GM23338 (cell line): Measurements from ENCODE around the gene KLHDC9. TPM values are rescaled to one million over a fixed set of nuclear protein-coding genes. Genes with fewer than 3 reads are reported as not detected.

Source experiments
- ATAC-seq: fragments of 200-7000 bp; cut with Tn5 transposase; 3 replicates; pipeline ENCODE4 v1.9.1; 2020
- DNase-seq: peaks from one replicate; pipeline ENCODE4 v3.0.0-alpha.2; 2015; ENCODE audit warnings: low spot score
- H2AFZ ChIP-seq: fragments of 200-600 bp; sonication (generic); 2 replicates; pipeline ENCODE4 v1.8.0; 2016; ENCODE audit warnings: antibody characterized with exemption, mild to moderate bottlenecking, moderate library complexity
- H3F3A ChIP-seq: fragments of 200-600 bp; sonication (generic); replicated peaks from 2 replicates; pipeline ENCODE4 v1.8.0; 2017; ENCODE audit warnings: antibody characterized with exemption, mixed run types, low read depth
- H3K27ac ChIP-seq: fragments of 200-600 bp; sonication (generic); 2 replicates; pipeline ENCODE4 v1.6.1; 2016; ENCODE audit warnings: low read depth
- H3K27me3 ChIP-seq: fragments of 200-600 bp; sonication (generic); 2 replicates; pipeline ENCODE4 v1.8.0; 2016; ENCODE audit warnings: mild to moderate bottlenecking, mixed run types, moderate library complexity; ENCODE audit not compliant: insufficient read depth
- H3K36me3 ChIP-seq: fragments of 200-600 bp; sonication (generic); 2 replicates; pipeline ENCODE4 v1.8.0; 2016; ENCODE audit warnings: mild to moderate bottlenecking; ENCODE audit not compliant: insufficient read depth
- H3K4me1 ChIP-seq: fragments of 200-600 bp; sonication (generic); 2 replicates; pipeline ENCODE4 v1.8.0; 2016; ENCODE audit warnings: mild to moderate bottlenecking, moderate library complexity; ENCODE audit not compliant: insufficient read depth
- H3K4me2 ChIP-seq: fragments of 200-600 bp; sonication (generic); 2 replicates; pipeline ENCODE4 v1.7.1; 2017; ENCODE audit warnings: mixed run types
- H3K4me3 ChIP-seq: fragments of 200-600 bp; sonication (generic); 2 replicates; pipeline ENCODE4 v1.6.1; 2016; ENCODE audit warnings: mixed run types
- H3K79me2 ChIP-seq: fragments of 200-600 bp; sonication (generic); replicated peaks from 2 replicates; pipeline ENCODE4 v1.8.0; 2017; ENCODE audit warnings: mild to moderate bottlenecking; ENCODE audit not compliant: insufficient read depth
- H3K9me2 ChIP-seq: fragments of 200-600 bp; sonication (generic); 2 replicates; pipeline ENCODE4 v1.8.0; 2017; ENCODE audit not compliant: insufficient read depth
- H4K20me1 ChIP-seq: fragments of 200-600 bp; sonication (generic); replicated peaks from 2 replicates; pipeline ENCODE4 v1.8.0; 2017; ENCODE audit warnings: mild to moderate bottlenecking; ENCODE audit not compliant: insufficient read depth
- H3K27ac Mint-ChIP-seq: 2 replicates; pipeline ENCODE4 v1.8.0; 2020; ENCODE audit warnings: inconsistent platforms, mild to moderate bottlenecking, moderate library complexity, mixed read lengths
- H3K27me3 Mint-ChIP-seq: 3 replicates; pipeline ENCODE4 v1.8.0; 2022; ENCODE audit warnings: low read depth, mild to moderate bottlenecking, moderate library complexity, mixed read lengths, inconsistent platforms; ENCODE audit not compliant: insufficient read depth, poor library complexity
- H3K36me3 Mint-ChIP-seq: 3 replicates; pipeline ENCODE4 v1.8.0; 2021; ENCODE audit warnings: low read depth, mild to moderate bottlenecking, inconsistent platforms, moderate library complexity, mixed read lengths
- H3K4me1 Mint-ChIP-seq: 3 replicates; pipeline ENCODE4 v1.8.0; 2020; ENCODE audit warnings: mild to moderate bottlenecking, inconsistent platforms, mixed read lengths
- H3K4me3 Mint-ChIP-seq: 3 replicates; pipeline ENCODE4 v1.8.0; 2021; ENCODE audit warnings: moderate library complexity, mild to moderate bottlenecking, inconsistent platforms, mixed read lengths
- H3K9me3 Mint-ChIP-seq: 3 replicates; pipeline ENCODE4 v1.8.0; 2020; ENCODE audit warnings: moderate library complexity, mild to moderate bottlenecking, inconsistent platforms, mixed read lengths
- CREB1 ChIP-seq: fragments of 250-450 bp; sonication (Bioruptor Pico); IDR thresholded peaks from 2 replicates; pipeline ENCODE4 v1.5.0; 2020; ENCODE audit warnings: low read depth, mild to moderate bottlenecking, moderate library complexity
- EZH2phosphoT487 ChIP-seq: fragments of 200-600 bp; sonication (generic); IDR thresholded peaks from one replicate; pipeline ENCODE4 v1.8.1; 2018; ENCODE audit warnings: antibody characterized with exemption; ENCODE audit not compliant: unreplicated experiment
- JUNB ChIP-seq: IDR thresholded peaks from one replicate; pipeline ENCODE4 v1.6.1; 2016; ENCODE audit warnings: antibody characterized with exemption; ENCODE audit not compliant: unreplicated experiment
- STAT1 ChIP-seq: IDR thresholded peaks from one replicate; pipeline ENCODE4 v1.6.1; 2016; ENCODE audit warnings: antibody characterized with exemption; ENCODE audit not compliant: unreplicated experiment
- ZNF331 ChIP-seq: fragments of 250-450 bp; sonication (Bioruptor Pico); IDR thresholded peaks from 2 replicates; pipeline ENCODE4 v1.5.0; 2020; ENCODE audit warnings: low read depth, mild to moderate bottlenecking, moderate library complexity
- polyA plus RNA-seq: library from polyadenylated mRNA; unstranded; fragments of >200 nt; fragmentation: Nextera tagmentation; extraction: Ambion mirVana; gene quantifications from 2 replicates; pipeline ENCODE4 v1.2.1, GENCODE V29; 2016
- total RNA-seq: library from RNA; depleted of rRNA; stranded (reverse); fragments of >200 nt; shearing (Covaris generic); gene quantifications from 2 replicates; pipeline ENCODE4 v1.2.3, GENCODE V29; 2014
- TF ChIP-seq, protein P1 (sequence below): fragments of 250-450 bp; sonication (Bioruptor Pico); IDR thresholded peaks from 2 replicates; pipeline ENCODE4 v1.5.0; 2020; ENCODE audit warnings: mild to moderate bottlenecking, moderate library complexity
- TF ChIP-seq, protein P2 (sequence below): IDR thresholded peaks from one replicate; pipeline ENCODE4 v1.6.1; 2018; ENCODE audit warnings: antibody characterized with exemption; ENCODE audit not compliant: unreplicated experiment

KLHDC9 gene
- total and polyA plus RNA-seq, 2 experiments from 2014 or later = 5.6 to 6.6 TPM

DNA sequence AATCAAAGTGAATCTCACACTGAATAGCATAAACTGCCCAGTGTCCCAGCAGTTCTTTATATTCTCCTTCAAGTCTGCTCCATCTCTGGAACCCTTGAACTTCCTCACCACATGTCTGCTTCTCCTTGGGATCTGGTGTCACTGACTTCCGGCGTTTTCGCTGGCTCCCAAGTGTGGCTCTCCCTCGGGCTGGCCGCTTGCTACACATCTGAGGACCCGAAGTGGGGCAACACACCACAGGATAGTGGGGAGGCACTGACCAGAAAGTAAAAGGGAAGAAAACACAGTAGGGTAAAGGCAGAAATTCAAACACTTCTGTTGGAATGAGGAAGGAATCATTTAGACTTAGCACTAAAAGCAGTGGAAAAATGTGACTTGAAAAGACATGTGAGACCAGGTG is 24.8 kb downstream of the KLHDC9 start (continued):
- TF ChIP-seq, protein P1, sequence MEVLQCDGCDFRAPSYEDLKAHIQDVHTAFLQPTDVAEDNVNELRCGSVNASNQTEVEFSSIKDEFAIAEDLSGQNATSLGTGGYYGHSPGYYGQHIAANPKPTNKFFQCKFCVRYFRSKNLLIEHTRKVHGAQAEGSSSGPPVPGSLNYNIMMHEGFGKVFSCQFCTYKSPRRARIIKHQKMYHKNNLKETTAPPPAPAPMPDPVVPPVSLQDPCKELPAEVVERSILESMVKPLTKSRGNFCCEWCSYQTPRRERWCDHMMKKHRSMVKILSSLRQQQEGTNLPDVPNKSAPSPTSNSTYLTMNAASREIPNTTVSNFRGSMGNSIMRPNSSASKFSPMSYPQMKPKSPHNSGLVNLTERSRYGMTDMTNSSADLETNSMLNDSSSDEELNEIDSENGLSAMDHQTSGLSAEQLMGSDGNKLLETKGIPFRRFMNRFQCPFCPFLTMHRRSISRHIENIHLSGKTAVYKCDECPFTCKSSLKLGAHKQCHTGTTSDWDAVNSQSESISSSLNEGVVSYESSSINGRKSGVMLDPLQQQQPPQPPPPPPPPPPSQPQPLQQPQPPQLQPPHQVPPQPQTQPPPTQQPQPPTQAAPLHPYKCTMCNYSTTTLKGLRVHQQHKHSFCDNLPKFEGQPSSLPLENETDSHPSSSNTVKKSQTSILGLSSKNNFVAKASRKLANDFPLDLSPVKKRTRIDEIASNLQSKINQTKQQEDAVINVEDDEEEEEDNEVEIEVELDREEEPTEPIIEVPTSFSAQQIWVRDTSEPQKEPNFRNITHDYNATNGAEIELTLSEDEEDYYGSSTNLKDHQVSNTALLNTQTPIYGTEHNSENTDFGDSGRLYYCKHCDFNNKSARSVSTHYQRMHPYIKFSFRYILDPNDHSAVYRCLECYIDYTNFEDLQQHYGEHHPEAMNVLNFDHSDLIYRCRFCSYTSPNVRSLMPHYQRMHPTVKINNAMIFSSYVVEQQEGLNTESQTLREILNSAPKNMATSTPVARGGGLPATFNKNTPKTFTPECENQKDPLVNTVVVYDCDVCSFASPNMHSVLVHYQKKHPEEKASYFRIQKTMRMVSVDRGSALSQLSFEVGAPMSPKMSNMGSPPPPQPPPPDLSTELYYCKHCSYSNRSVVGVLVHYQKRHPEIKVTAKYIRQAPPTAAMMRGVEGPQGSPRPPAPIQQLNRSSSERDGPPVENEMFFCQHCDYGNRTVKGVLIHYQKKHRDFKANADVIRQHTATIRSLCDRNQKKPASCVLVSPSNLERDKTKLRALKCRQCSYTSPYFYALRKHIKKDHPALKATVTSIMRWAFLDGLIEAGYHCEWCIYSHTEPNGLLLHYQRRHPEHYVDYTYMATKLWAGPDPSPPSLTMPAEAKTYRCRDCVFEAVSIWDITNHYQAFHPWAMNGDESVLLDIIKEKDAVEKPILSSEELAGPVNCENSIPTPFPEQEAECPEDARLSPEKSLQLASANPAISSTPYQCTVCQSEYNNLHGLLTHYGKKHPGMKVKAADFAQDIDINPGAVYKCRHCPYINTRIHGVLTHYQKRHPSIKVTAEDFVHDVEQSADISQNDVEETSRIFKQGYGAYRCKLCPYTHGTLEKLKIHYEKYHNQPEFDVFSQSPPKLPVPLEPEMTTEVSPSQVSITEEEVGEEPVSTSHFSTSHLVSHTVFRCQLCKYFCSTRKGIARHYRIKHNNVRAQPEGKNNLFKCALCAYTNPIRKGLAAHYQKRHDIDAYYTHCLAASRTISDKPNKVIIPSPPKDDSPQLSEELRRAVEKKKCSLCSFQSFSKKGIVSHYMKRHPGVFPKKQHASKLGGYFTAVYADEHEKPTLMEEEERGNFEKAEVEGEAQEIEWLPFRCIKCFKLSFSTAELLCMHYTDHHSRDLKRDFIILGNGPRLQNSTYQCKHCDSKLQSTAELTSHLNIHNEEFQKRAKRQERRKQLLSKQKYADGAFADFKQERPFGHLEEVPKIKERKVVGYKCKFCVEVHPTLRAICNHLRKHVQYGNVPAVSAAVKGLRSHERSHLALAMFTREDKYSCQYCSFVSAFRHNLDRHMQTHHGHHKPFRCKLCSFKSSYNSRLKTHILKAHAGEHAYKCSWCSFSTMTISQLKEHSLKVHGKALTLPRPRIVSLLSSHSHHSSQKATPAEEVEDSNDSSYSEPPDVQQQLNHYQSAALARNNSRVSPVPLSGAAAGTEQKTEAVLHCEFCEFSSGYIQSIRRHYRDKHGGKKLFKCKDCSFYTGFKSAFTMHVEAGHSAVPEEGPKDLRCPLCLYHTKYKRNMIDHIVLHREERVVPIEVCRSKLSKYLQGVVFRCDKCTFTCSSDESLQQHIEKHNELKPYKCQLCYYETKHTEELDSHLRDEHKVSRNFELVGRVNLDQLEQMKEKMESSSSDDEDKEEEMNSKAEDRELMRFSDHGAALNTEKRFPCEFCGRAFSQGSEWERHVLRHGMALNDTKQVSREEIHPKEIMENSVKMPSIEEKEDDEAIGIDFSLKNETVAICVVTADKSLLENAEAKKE (CRISPR knock-in tag) = no peak
- no peak for TF ChIP-seq JUNB
- TF ChIP-seq CREB1 (CRISPR knock-in tag) = no peak
- no peak for TF ChIP-seq EZH2phosphoT487

DNA sequence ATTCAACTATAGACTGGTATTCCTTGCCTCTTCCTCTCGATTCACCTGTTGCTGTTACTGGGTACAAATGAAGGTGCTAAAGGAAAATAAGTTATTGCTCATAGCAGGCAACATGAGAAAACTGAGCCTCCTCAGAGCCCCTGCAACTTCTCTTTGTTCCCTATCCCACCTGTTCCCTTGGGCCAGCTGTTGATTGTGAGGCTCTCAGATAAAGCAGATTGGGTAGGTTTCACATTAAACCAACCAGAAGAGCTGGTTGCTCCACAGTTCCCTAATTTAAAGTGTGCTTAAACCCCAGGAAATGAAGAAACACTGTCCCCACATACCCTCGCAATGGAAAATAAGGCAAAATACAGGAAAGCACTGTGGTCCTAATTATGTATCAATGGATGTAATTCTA is 29.5 kb downstream of the KLHDC9 start:
- no peak overlapping the region for H3K27ac Mint-ChIP-seq
- Histone ChIP-seq H3K4me2 (no peak overlapping the region), H3K4me1 (peaks cover 12% of the 10 kb centered on the region), H3K9me2 (no peaks in the 10 kb centered on the region; the same call in 1 of the 2 replicates), H3K27me3 (no peaks in the 10 kb centered on the region), H4K20me1 (no peaks in the 10 kb centered on the region; the same call in none of the 2 replicates), H3K79me2 (peaks cover 68% of the 10 kb centered on the region), H3K27ac (no peak overlapping the region), H2AFZ (no peak overlapping the region), H3K36me3 (peaks cover 36% of the 10 kb centered on the region), H3K4me3 (no peak overlapping the region), H3F3A (peaks cover 20% of the 10 kb centered on the region)
- no peaks in the 10 kb centered on the region for H3K9me3 Mint-ChIP-seq
- peaks cover 20% of the 10 kb centered on the region for H3K4me1 Mint-ChIP-seq
- H3K4me3 Mint-ChIP-seq = no peak overlapping the region
- DNase-seq = no peak
- peaks cover 7% of the 10 kb centered on the region for H3K27me3 Mint-ChIP-seq
- no peak for ATAC-seq
- peaks cover 57% of the 10 kb centered on the region for H3K36me3 Mint-ChIP-seq
- no peak for TF ChIP-seq ZNF331
- TF ChIP-seq, protein P2, sequence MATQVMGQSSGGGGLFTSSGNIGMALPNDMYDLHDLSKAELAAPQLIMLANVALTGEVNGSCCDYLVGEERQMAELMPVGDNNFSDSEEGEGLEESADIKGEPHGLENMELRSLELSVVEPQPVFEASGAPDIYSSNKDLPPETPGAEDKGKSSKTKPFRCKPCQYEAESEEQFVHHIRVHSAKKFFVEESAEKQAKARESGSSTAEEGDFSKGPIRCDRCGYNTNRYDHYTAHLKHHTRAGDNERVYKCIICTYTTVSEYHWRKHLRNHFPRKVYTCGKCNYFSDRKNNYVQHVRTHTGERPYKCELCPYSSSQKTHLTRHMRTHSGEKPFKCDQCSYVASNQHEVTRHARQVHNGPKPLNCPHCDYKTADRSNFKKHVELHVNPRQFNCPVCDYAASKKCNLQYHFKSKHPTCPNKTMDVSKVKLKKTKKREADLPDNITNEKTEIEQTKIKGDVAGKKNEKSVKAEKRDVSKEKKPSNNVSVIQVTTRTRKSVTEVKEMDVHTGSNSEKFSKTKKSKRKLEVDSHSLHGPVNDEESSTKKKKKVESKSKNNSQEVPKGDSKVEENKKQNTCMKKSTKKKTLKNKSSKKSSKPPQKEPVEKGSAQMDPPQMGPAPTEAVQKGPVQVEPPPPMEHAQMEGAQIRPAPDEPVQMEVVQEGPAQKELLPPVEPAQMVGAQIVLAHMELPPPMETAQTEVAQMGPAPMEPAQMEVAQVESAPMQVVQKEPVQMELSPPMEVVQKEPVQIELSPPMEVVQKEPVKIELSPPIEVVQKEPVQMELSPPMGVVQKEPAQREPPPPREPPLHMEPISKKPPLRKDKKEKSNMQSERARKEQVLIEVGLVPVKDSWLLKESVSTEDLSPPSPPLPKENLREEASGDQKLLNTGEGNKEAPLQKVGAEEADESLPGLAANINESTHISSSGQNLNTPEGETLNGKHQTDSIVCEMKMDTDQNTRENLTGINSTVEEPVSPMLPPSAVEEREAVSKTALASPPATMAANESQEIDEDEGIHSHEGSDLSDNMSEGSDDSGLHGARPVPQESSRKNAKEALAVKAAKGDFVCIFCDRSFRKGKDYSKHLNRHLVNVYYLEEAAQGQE = no peak
- no peak for TF ChIP-seq STAT1
- TF ChIP-seq CREB1 (CRISPR knock-in tag) = no peak
